GM21825 (cell line): Measurements from ENCODE around the gene CHCHD6.
A peak's percentile ranks its signal among the peaks of the same experiment; 100 is the strongest.

Experiments used
- ATAC-seq: cut with Tn5 transposase; IDR thresholded peaks from one replicate; pipeline ENCODE4 v1.9.1; 2021; ENCODE audit warnings: mild to moderate bottlenecking, moderate library complexity; ENCODE audit not compliant: unreplicated experiment

CHCHD6 gene

DNA sequence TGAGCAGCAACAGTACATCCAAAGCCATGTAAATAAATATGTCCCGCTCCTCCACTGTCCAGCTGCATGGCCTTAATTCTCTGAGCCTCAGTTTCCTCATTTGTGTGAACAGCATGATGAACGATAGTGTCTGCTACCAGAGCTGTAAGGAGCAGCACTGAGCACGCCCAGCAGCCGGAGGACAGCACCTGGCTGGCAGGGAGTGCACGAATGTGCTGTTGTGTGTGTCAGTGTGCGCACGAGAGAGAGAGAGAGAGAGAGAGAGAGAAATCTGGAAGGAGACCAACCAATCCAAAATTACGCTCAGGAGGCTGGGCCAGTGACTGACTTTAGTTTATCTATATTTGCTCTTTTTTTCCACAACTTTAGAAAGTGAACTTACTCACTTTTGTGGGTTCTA lies 252.3 kb downstream of the CHCHD6 start:
- no peak for ATAC-seq

- ATAC-seq = no peak
Observed at GRCh38 chr3:126956866-126957650, 253.0 kb downstream of the CHCHD6 start.

DNA sequence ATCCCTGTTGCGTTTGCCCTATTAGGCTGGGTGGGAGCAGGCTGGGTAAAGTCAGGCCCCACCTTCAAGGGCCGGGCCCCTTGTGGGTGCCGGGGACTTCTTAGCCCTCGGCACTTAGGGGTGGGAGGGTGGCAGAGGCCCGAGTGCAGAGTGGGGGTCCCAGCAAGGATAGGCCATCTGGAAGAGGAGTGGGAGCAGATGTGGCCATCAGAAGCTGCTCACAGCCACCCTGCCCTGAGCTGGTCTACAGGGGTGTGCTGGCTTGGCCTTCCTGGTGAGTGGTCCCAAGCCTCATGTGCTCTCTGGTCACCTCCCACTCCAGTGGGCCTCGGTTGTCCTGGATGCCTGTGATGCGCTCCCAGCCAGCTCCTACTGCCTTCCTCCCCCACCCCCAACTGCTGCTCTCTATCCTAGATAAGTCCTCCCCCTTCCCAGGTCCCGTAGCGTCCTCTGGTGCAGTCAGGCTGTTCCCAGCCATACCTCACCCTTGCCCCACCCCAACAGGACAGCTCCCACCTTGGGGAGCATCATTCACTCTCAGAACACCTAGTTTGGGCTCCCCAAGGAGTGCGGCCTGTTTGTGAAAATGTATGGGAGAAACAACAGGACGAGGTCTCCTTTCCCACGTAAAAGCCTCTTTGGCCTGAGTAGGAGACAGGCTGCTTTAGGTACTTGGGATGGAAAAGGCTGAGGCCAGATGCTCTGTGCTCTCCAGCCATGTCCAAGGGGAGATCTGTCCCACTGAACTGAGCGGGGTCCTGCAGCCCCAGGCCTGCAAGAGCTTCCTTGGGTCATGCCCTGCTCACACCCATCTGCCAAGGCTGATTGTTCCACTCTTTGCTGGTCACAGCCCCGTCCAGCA lies 254.0 kb downstream of the CHCHD6 start:
- no peak for ATAC-seq

DNA sequence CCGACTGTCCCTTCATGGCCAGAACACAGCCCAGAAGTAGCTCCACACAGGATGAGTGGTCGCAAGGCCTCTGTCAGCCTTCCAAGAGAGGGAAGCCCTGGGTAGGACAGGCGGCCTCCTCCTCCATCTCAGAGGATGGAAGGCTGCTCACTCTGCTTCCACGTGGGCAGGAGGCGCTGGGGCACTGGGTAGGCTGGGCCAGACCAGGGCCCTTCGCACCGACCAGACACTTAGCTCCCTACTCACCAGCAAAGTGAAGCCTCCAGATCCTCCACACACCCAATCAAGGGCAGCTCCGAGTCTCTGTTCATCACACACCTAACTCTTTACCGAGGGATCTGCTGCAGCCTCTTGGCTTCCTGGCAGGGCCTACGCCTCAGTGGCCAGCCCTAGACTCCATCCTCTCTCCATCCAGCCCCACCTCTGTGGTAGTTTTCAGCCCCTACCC lies 254.6 kb downstream of the CHCHD6 start:
- no peak for ATAC-seq

DNA sequence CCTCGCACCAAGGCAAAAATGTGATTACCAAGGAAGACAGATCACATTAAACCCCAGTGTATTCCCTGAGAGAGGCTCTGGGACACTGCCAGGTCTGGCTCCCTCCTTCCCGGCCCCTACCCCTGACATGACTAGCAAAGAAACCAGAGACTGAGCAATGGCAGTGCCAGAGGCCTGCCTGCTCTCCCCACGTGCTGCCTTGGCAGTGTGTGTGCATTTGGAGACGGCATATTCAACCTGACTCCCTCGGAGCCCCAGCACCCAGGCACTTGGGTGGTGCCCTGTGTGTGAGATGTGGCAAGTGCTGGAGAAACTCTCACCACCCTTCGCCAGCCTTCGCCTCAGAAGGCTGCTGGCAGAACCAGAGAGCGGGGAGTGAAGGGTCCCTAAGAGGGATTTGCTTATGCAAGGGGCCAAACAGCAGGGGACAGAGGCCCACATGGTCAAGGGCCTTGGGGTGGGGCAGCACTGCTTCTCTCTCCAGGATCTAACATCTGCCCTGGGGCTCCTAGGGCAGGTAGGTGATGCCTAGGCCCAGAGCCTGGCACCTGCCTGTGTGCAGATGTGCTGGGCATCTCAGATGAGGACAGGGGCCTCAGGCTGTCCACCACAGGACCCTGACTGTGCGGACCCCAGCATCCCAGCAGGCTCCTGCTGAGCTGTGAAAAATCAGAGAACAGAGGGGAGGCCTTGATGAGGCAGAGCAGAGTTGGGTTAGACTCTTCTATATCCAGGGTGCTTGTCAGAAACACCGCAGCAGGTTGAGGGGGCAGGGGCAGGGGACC lies 255.3 kb downstream of the CHCHD6 start:
- no peak for ATAC-seq

DNA sequence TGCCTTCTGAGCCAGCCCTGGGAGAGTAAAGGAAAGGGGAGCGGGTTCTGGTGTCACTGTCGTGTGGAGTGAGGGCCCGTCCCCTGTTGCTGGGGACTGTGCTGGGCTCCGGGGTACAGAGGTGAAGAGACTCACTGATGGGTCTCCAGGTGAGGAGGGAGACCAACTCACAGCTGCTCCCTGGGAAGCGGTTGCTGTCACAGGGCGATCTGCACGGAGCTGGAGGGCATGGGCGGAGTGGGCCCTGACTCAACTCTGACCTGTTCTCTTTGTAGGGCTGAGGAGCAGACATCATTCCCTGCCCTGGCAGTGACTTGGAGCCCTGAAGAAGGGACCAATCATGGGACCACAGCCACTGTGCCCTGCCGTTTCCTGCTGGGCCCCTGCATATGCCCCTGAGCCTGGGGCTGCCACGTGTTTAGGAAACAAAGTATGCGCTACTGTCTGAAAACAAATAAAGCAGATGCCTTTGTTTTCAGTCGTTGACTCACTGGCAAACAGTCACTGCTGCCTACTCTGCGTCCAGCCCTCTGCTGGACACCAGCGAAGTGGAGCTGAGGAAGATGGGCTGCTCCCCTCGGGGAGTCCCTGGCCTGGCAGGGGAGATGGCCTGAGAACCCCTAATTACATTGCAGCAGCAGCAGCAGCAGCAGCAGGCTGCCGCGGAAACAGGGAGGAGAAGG lies 256.0 kb downstream of the CHCHD6 start:
- ATAC-seq = no peak

DNA sequence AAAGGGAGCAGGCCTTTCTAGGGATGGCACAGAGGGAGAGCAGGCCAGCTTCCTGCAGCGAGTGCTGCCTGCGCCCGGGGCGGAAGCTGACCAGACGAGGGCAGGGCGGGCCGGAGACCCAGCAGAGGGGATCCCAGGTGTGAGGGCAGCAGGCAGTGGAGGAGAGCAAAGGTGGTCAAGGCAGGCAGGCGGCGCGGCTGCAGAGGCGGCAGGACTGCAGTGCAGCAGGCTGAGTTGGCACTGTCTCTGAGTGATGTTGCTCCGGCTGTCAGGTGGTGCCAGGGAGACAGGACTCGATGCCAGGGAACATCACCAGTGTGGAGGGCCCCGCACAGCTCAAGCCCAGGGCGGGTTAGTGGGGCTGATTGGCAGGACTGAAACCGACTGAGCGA lies 256.6 kb downstream of the CHCHD6 start:
- ATAC-seq = no peak

- ATAC-seq = peak; percentile 63
Observed at GRCh38 chr3:126961191-126961790, 257.3 kb downstream of the CHCHD6 start.

DNA sequence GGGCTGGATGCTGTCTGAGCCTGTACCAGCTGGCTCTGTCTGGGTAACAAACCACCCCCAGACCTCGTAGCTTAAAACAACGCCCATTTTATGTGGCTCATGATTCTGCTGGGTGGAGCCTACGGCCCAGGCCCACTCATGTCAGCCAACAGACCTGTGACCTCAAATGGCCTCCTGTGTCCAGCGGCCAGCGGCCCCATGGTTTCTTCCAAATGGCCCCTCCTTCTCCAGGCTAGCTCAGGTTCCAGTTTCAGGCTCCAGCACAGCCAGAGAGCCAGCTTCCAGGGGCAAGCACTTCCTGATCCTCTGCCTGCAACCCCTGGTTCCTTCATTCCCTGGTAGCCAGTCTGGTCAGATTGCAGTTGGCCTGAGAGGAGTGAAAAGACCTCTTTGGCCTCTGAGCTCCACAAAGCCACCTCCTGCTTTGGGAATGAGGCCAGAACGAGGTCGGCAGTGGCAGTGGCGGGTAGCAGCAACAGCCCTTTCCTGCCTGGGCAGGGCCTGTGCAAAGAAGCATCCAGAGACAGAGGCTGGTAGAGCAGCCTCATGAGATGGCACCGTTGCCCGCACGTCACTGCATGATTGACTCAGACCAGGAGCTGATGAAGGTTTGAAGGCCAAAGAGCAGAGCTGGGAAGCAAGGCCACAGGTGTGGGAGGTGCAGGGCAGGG lies 257.9 kb downstream of the CHCHD6 start:
- ATAC-seq = no peak

DNA sequence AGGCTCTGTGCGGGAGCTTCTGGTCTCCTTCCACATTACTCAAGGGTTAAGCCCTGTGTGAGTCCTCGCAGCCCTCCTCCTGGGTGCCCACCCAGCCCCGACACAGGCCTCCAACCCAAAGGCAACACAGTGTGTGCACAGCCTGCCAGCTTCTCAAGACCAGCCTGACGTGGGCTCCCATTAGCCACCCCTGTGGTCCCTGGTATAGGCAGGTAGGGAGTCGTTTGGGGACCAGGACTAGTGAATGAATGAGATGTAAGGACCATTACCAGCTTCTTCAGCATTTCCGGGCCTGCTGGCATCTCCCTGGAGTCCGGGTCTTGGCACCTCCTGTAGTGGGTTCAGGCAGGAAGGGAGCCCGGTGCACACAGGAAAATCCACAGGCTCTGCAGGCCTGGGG lies 258.7 kb downstream of the CHCHD6 start:
- ATAC-seq = no peak

GRCh38 chr3:126963261-126964190 lies 259.5 kb downstream of the CHCHD6 start:
- ATAC-seq = no peak

GRCh38 chr3:126964261-126964660 lies 260.2 kb downstream of the CHCHD6 start:
- ATAC-seq = no peak

DNA sequence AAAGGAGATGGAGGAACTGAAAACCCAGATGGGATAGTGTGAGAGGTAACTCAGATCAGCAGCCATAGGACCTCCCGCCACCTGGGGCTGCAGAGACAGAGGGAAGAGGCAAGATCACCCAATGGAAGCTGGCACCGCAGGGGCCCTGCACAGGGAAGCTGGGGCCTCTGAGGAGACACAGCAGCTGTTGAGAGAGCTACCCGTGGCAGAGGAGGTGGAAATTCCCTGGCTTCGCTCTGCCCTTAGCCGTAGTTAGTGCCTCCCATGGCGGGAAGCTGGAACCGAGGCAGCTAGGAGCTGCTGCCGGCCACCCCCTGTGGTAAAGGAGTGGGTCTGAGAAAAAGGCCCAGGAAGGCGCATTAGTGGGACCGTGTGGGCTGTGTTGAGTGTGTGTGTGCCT lies 260.9 kb downstream of the CHCHD6 start:
- ATAC-seq = no peak

GRCh38 chr3:126965526-126966080 lies 261.6 kb downstream of the CHCHD6 start:
- ATAC-seq = no peak

DNA sequence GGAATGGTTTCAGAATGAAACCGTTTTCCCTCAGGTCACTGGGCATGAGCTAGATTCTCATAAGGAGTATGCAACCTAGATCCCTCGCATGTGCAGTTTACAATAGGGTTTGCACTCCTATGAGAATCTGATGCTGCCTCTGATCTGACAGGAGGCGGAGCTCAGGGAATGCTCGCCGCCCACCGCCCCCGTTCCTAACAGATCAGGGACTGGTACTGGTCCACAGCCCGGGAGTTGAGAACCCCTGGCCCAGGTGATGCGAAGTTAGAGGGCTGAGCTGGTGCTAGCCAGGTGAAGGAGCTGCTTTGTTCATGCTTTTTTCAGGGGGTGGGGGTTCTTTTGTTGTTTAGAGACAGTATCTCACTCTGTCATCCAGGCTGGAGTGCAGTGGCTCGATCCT lies 263.3 kb downstream of the CHCHD6 start:
- no peak for ATAC-seq

DNA sequence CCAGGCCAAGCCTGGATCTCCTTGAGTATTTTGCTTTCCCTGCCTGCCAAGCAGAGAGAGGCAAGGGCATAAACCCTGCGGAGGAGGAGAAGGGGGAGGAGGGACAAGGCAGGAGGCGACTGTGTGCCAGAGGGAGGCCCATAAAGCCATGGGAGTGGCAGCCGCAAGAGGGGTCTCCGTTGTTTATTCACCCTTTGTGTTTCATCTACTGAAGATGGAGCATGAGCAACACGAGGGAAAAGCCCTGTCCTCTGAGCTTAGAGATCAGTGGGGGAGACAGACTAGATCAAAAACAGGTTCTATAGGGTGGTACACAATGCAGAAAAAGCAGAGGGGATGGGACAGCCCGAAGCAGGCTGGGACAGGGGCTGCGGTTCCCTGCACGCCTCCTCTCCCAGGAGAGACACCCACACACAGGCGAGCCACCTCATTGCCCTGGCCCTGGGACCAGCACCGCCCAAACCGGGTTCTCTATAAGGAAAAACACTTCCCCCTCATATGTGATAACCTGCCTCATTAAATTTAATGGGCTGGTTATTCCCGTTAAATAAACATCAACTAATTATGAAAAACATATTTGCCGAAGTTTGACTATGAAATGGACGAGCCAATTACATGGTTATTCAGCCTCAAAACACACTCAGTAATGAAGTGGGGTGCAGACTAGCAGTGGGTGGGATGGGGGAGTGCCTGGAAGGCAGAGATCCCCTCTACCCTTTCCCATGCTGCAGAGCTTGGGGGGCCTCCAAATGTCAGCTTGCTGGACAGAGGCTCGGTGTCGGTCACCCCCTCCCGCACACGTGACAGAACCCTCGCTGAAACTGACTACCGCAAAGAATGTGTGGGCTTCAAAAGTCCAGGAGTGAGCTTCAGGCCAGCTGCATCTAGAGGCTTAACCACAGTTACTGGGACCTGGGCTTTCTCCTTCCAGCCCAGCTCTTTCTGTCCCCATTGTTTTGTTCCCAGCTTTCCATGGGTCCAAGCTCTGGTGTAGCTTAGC lies 264.7 kb downstream of the CHCHD6 start:
- no peak for ATAC-seq

DNA sequence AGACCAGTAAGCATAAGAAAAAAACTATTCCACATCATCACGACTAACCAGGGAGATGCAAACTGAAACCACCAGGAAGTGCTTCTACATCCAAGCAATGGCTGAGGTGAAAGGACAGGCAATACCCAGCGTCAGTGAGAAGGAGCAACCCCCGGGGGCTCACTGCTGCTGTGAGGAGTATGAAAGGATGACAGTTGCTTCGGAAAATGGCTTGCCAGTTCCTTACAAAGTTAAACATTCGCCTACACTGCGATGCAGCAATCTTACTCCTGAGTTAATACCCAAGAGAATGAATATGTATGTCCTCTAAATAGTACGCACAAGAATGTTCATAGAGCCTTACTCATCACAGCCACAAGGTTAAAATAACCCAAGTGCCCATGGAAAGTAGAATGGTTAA lies 265.5 kb downstream of the CHCHD6 start:
- ATAC-seq = no peak
